GM18870 (cell line): ENCODE data around the gene CD69.
"Not testable (repeated sequence)": the region's sequence is repeated elsewhere in the genome, so short reads cannot be mapped to it uniquely, and the experiment has no call there.

Experiments
- ATAC-seq: cut with Tn5 transposase; IDR thresholded peaks from one replicate; pipeline ENCODE4 v1.9.1; 2021; ENCODE audit warnings: moderate library complexity; ENCODE audit not compliant: unreplicated experiment

The CD69 gene

GRCh38 chr12:9724023-9724422 is 36.7 kb downstream of the CD69 start:
- no peak for ATAC-seq

- ATAC-seq = peak; percentile 51
Measured at GRCh38 chr12:9721394-9722092, 39.2 kb downstream of the CD69 start.

GRCh38 chr12:9719790-9720189 is 40.9 kb downstream of the CD69 start:
- no peak for ATAC-seq

GRCh38 chr12:9718968-9719367 is 41.7 kb downstream of the CD69 start:
- no peak for ATAC-seq

- ATAC-seq = no peak
Measured at GRCh38 chr12:9717070-9717925, 43.4 kb downstream of the CD69 start.

- ATAC-seq = peak; percentile 76
Measured at GRCh38 chr12:9713032-9713558, 47.6 kb downstream of the CD69 start.

GRCh38 chr12:9711664-9712063 is 49.0 kb downstream of the CD69 start:
- no peak for ATAC-seq

- ATAC-seq = no peak
Measured at GRCh38 chr12:9710584-9711375, 49.9 kb downstream of the CD69 start.

GRCh38 chr12:9708853-9709252 is 51.8 kb downstream of the CD69 start:
- ATAC-seq = no peak

GRCh38 chr12:9707864-9708808 is 52.6 kb downstream of the CD69 start:
- no peak for ATAC-seq

- no peak for ATAC-seq
Measured at GRCh38 chr12:9707356-9707755, 53.3 kb downstream of the CD69 start.

GRCh38 chr12:9706086-9706685 is 54.5 kb downstream of the CD69 start:
- no peak for ATAC-seq

GRCh38 chr12:9704561-9704960 is 56.1 kb downstream of the CD69 start:
- ATAC-seq = not testable (repeated sequence)
